Endothelial cell of umbilical vein (primary cell): ENCODE data around the gene PEDS1. TPM values are rescaled to one million over a fixed set of nuclear protein-coding genes. Genes with fewer than 3 reads are reported as not detected.

Experiments used
- BruUV-seq: library from RNA; stranded (reverse); fragments of 400-500 nt; replicated peaks from 2 replicates; lab custom pipeline; 2021; lab: Mats Ljungman, UMichigan
- CTCF ChIA-PET: fragments of 300-600, 350-600 bp; sonication (Branson Sonifier 250); formaldehyde crosslinking; loops from one replicate; lab custom pipeline; 2021; ENCODE audit warnings: antibody characterized with exemption, inconsistent platforms; lab: Charles Lee
- POLR2A ChIA-PET: fragments of 300-600, 350-600 bp; sonication (Branson Sonifier 250); formaldehyde crosslinking; loops from one replicate; lab custom pipeline; 2021; ENCODE audit warnings: antibody characterized with exemption, inconsistent platforms; lab: Charles Lee
- DNase-seq: peaks from one replicate; pipeline ENCODE4 v3.0.0-alpha.2; 2011; ENCODE audit warnings: low read depth, low spot score
- FAIRE-seq: peaks from 2 replicates; lab custom pipeline; 2011; peaks lifted over from hg19 to GRCh38; lab: Jason Lieb, UNC
- H2AFZ ChIP-seq: 2 replicates; pipeline ENCODE4 v1.6.0; 2012; ENCODE audit warnings: low read depth, low read length, control low read depth, inconsistent platforms
- H3K27ac ChIP-seq: 2 replicates; pipeline ENCODE4 v1.5.1; 2011; ENCODE audit warnings: low read depth, mild to moderate bottlenecking, control low read depth, low read length, moderate library complexity; ENCODE audit not compliant: insufficient read depth
- H3K27me3 ChIP-seq, 2 experiments: 2 replicates each; pipeline versions ENCODE4 v1.6.0 to v1.6.1; 2011; ENCODE audit warnings: low read length in 2 of 2, mixed read lengths in 1 of 2; ENCODE audit not compliant: control insufficient read depth in 2 of 2, insufficient read depth in 2 of 2
- H3K36me3 ChIP-seq, 2 experiments: 2 replicates in 1 of 2; 3 replicates in 1 of 2; pipeline ENCODE4 v1.5.1; 2011; ENCODE audit warnings: low read length in 2 of 2, mild to moderate bottlenecking in 1 of 2, moderate library complexity in 1 of 2; ENCODE audit not compliant: control insufficient read depth in 2 of 2, insufficient read depth in 2 of 2; ENCODE audit errors: extremely low read depth in 1 of 2
- H3K4me1 ChIP-seq: 3 replicates; pipeline ENCODE4 v1.5.1; 2011; ENCODE audit warnings: mild to moderate bottlenecking, low read length; ENCODE audit not compliant: control insufficient read depth, insufficient read depth; ENCODE audit errors: extremely low read depth
- H3K4me2 ChIP-seq: 2 replicates; pipeline ENCODE4 v1.6.1; 2011; ENCODE audit warnings: low read length, control low read depth, mixed read lengths; ENCODE audit not compliant: insufficient read depth
- H3K4me3 ChIP-seq, 3 experiments: fragments of 200-600 bp in 1 of 3; sonication (generic), shearing (Covaris generic) in 1 of 3; replicated peaks in 1 of 3; 2 replicates each; pipeline ENCODE4 v1.5.1; 2011 to 2016; ENCODE audit warnings: control low read depth in 3 of 3, low read length in 3 of 3, mild to moderate bottlenecking in 2 of 3, inconsistent platforms in 1 of 3, low read depth in 1 of 3, moderate library complexity in 1 of 3; ENCODE audit not compliant: insufficient read depth in 1 of 3
- H3K79me2 ChIP-seq: 2 replicates; pipeline ENCODE4 v1.6.0; 2012; ENCODE audit warnings: low read length, inconsistent platforms; ENCODE audit not compliant: control insufficient read depth, insufficient read depth
- H3K9ac ChIP-seq: replicated peaks from 2 replicates; pipeline ENCODE3; 2011; ENCODE audit warnings: low read length, control low read depth; ENCODE audit not compliant: insufficient read depth; ENCODE audit errors: extremely low read depth
- H3K9me1 ChIP-seq: replicated peaks from 3 replicates; pipeline ENCODE4 v1.6.0; 2011; ENCODE audit warnings: mild to moderate bottlenecking, low read length; ENCODE audit not compliant: control insufficient read depth, insufficient read depth; ENCODE audit errors: extremely low read depth
- H3K9me3 ChIP-seq: replicated peaks from 2 replicates; pipeline ENCODE4 v1.5.1; 2012; ENCODE audit warnings: low read length, inconsistent platforms; ENCODE audit not compliant: control insufficient read depth, insufficient read depth
- H4K20me1 ChIP-seq: replicated peaks from 2 replicates; pipeline ENCODE3; 2011; ENCODE audit warnings: mild to moderate bottlenecking, low read length; ENCODE audit not compliant: control insufficient read depth, insufficient read depth; ENCODE audit errors: extremely low read depth
- CTCF ChIP-seq, 2 donors: IDR thresholded peaks; 1 replicate in 1 of 2; 2 replicates in 1 of 2; pipeline ENCODE4 v1.5.1; 2011; ENCODE audit warnings: low read length in 2 of 2, mild to moderate bottlenecking in 2 of 2, moderate library complexity in 2 of 2, control low read depth in 1 of 2, inconsistent platforms in 1 of 2, low read depth in 1 of 2; ENCODE audit not compliant: insufficient read depth in 1 of 2; ENCODE audit errors: extremely low read depth in 1 of 2
- EZH2 ChIP-seq: IDR thresholded peaks from 2 replicates; pipeline ENCODE4 v1.6.1; 2012; ENCODE audit warnings: borderline replicate concordance, low read depth, mild to moderate bottlenecking, moderate library complexity, low read length, inconsistent platforms; ENCODE audit not compliant: severe bottlenecking
- FOS ChIP-seq: IDR thresholded peaks from 2 replicates; pipeline ENCODE4 v1.6.1; 2011; ENCODE audit warnings: mild to moderate bottlenecking, low read length, moderate library complexity, borderline replicate concordance; ENCODE audit not compliant: insufficient read depth
- GATA2 ChIP-seq: IDR thresholded peaks from 2 replicates; pipeline ENCODE4 v1.7.0; 2011; ENCODE audit warnings: low read depth, mild to moderate bottlenecking, moderate library complexity, mixed read lengths, low read length; ENCODE audit not compliant: insufficient read length, insufficient read depth
- JUN ChIP-seq: IDR thresholded peaks from 2 replicates; pipeline ENCODE4 v1.6.1; 2011; ENCODE audit warnings: borderline replicate concordance, low read depth; ENCODE audit not compliant: insufficient read length, insufficient read depth
- MAX ChIP-seq: IDR thresholded peaks from 2 replicates; pipeline ENCODE4 v1.6.1; 2011; ENCODE audit not compliant: insufficient read depth, insufficient read length
- MYC ChIP-seq: IDR thresholded peaks from one replicate; pipeline ENCODE4 v1.6.1; 2011; ENCODE audit warnings: mild to moderate bottlenecking, low read depth, low read length
- POLR2A ChIP-seq: IDR thresholded peaks from 2 replicates; pipeline ENCODE4 v1.6.1; 2012; ENCODE audit warnings: low read depth, mild to moderate bottlenecking, control low read depth, low read length
- POLR2AphosphoS5 ChIP-seq: IDR thresholded peaks from 2 replicates; pipeline ENCODE4 v1.6.1; 2012; ENCODE audit warnings: low read depth, mild to moderate bottlenecking, control low read depth, low read length, moderate library complexity; ENCODE audit not compliant: insufficient read depth
- dilution Hi-C: fragments of 300-500 bp; cut with MboI; formaldehyde crosslinking; loops from one replicate; pipeline ENCODE4 v1.15.0; 2019; ENCODE audit warnings: low sequenced_read_pairs; ENCODE audit not compliant: extremely low pct_ligation_motif_present
- intact Hi-C: fragments of 100-400 bp; cut with micrococcal nuclease; formaldehyde crosslinking; loops from one replicate; pipeline ENCODE4 v1.10.0; 2022
- polyA plus RNA-seq, 4 experiments: library from polyadenylated mRNA; depleted of rRNA in 3 of 4; stranded (reverse) in 3 of 4; unstranded in 1 of 4; fragments of >200 nt; gene quantifications; 2 replicates each; pipeline versions ENCODE4 v1.2.1 to v1.2.3, GENCODE V29; 2011 to 2012; ENCODE audit warnings: missing spikeins in 1 of 4
- total RNA-seq: library from RNA; stranded (reverse); gene quantifications from 2 replicates; pipeline ENCODE4 v1.2.3, GENCODE V29; 2021

The PEDS1 gene
- total and polyA plus RNA-seq, 2 donors (not counting 3 experiments of a cell fraction or from before 2014, with no cell fraction given), result 62.7 to 131 TPM

- ChIA-PET POLR2A (no interaction called here), CTCF (interaction anchor here (4.2 kb wide), 1 partner anchor 19 kb away, joined by 30 read pairs; no protein-coding TSS in a partner anchor)
- peaks cover 27 to 28% of the 10 kb centered on the region in 2 experiments for H3K36me3 ChIP-seq
- FAIRE-seq (peak; percentile 12), DNase-seq (no peak)
- BruUV-seq, result no TSS peak
- H3K27ac ChIP-seq, result peak overlapping the region; percentile 82
- no peak overlapping the region for H3K9ac ChIP-seq
- no peak overlapping the region for H3K4me2 ChIP-seq
- no peaks in the 10 kb centered on the region for H4K20me1 ChIP-seq
- H3K9me1 ChIP-seq, result no peaks in the 10 kb centered on the region
- no peak overlapping the region for H2AFZ ChIP-seq
- no peaks in the 10 kb centered on the region for H3K27me3 ChIP-seq
- peaks cover 50% of the 10 kb centered on the region for H3K4me1 ChIP-seq
- TF ChIP-seq JUN (no peak), EZH2 (no peak), CTCF (IDR thresholded peaks at IDR 0.05; ENCODE audit: extremely low read depth in 1 of 2, insufficient read depth in 1 of 2, low read depth in 1 of 2, low read length in 2 of 2) (no peak), POLR2AphosphoS5 (no peak), MYC (no peak), GATA2 (no peak), POLR2A (no peak), FOS (no peak), MAX (no peak)
- H3K4me3 ChIP-seq, result no peak overlapping the region
- peaks cover 88% of the 10 kb centered on the region for H3K79me2 ChIP-seq
- dilution Hi-C loops, result no loop called here
- intact Hi-C loops, result no loop called here
- no peaks in the 10 kb centered on the region for H3K9me3 ChIP-seq
Measured at GRCh38 chr20:50140339-50140859, 13.1 kb downstream of the PEDS1 start.
